Astrocyte (in vitro differentiated cells and primary cell): ENCODE data around the gene RND3.

Experiments used
- CTCF ChIP-seq: IDR thresholded peaks from 2 replicates; pipeline ENCODE4 v1.5.1; 2011; ENCODE audit warnings: low read depth, mild to moderate bottlenecking, inconsistent platforms, low read length, moderate library complexity; ENCODE audit not compliant: insufficient read depth
- EZH2 ChIP-seq: IDR thresholded peaks from 2 replicates; pipeline ENCODE4 v1.6.1; 2012; ENCODE audit warnings: mild to moderate bottlenecking, low read length, inconsistent platforms; ENCODE audit not compliant: insufficient read depth

- no peak for TF ChIP-seq CTCF
- TF ChIP-seq EZH2, result no peak
These were observed 4.6 kb downstream of the RND3 start for GRCh38 chr2:150482667-150483400.
